Mesodermal cell (in vitro differentiated cells): ENCODE data around the gene ERCC2.
"Not testable (repeated sequence)": the region's sequence is repeated elsewhere in the genome, so short reads cannot be mapped to it uniquely, and the experiment has no call there.

Experiments
- H3K27ac ChIP-seq: 2 replicates; pipeline ENCODE4 v1.7.0; 2013; ENCODE audit warnings: mild to moderate bottlenecking, low read depth, low read length, moderate library complexity; ENCODE audit not compliant: severe bottlenecking
- H3K36me3 ChIP-seq: 2 replicates; pipeline ENCODE4 v1.7.1; 2013; ENCODE audit warnings: mild to moderate bottlenecking, low read length, moderate library complexity; ENCODE audit not compliant: control insufficient read depth, insufficient read depth
- H3K4me1 ChIP-seq: one replicate; pipeline ENCODE4 v1.7.1; 2013; ENCODE audit warnings: mild to moderate bottlenecking, low read length; ENCODE audit not compliant: insufficient read depth, control insufficient read depth, poor library complexity, severe bottlenecking
- H3K4me3 ChIP-seq: 2 replicates; pipeline ENCODE4 v1.7.0; 2013; ENCODE audit warnings: low read length, control low read depth, mild to moderate bottlenecking; ENCODE audit not compliant: insufficient read depth, poor library complexity, severe bottlenecking; ENCODE audit errors: extremely low read depth
- H3K9me3 ChIP-seq: 2 replicates; pipeline ENCODE4 v1.7.1; 2013; ENCODE audit warnings: mild to moderate bottlenecking, low read length, moderate library complexity; ENCODE audit not compliant: control insufficient read depth
- WGBS, 2 experiments: methylation state at CpG; one replicate each; pipeline ENCODE4 v1.1.5; 2013; ENCODE audit warnings: missing lambda C conversion rate in 2 of 2; ENCODE audit not compliant: insufficient coverage in 2 of 2; 5-methylcytosine and 5-hydroxymethylcytosine counted together

The ERCC2 gene

DNA sequence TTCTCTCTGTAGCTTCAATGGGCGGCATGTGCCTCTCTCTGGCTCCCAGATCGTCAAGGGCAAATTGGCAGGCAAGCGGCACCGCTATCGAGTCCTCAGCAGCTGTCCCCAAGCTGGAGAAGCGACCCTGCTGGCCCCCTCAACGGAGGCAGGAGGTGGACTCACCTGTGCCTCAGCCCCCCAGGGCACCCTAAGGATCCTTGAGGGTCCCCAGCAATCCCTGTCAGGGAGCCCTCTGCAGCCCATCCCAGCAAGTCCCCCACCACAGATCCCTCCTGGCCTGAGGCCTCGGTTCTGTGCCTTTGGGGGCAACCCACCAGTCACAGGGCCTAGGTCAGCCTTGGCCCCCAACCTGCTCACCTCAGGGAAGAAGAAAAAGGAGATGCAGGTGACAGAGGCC, 37.7 kb upstream of the ERCC2 start:
- no peak overlapping the region for H3K27ac ChIP-seq
- peaks cover 10% of the 10 kb centered on the region for H3K4me1 ChIP-seq
- peaks cover 42% of the 10 kb centered on the region for H3K36me3 ChIP-seq
- H3K4me3 ChIP-seq, result no peak overlapping the region
- no peaks in the 10 kb centered on the region for H3K9me3 ChIP-seq
- WGBS, 2 experiments, result 92 to 95% methylated on average over 6 to 8 of the region's 8 CpGs

DNA sequence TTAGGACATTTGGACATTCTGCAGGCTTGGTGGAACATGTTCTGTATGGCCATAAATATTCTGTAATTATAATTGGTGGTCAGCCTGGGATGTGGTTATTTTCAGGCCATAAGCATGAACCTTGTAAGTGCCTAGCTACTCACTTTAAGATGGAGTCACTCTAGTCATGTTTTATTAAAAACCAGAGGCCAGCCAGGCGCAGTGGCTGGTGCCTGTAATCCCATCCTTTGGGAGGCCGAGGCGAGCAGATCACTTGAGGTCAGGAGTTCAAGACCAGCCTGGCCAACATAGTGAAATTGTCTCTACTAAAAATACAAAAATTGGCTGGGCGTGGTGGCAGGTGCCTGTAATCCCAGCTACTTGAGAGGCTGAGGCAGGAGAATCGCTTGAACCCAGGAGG, 37.2 kb upstream of the ERCC2 start:
- H3K36me3 ChIP-seq, result peaks cover 37% of the 10 kb centered on the region
- H3K4me1 ChIP-seq, result peaks cover 15% of the 10 kb centered on the region
- not testable (repeated sequence) for H3K9me3 ChIP-seq, H3K27ac ChIP-seq
- peak overlapping the region; percentile 86 for H3K4me3 ChIP-seq
- WGBS, 2 experiments, result 74 to 82% methylated on average over 4 to 5 of the region's 5 CpGs

DNA sequence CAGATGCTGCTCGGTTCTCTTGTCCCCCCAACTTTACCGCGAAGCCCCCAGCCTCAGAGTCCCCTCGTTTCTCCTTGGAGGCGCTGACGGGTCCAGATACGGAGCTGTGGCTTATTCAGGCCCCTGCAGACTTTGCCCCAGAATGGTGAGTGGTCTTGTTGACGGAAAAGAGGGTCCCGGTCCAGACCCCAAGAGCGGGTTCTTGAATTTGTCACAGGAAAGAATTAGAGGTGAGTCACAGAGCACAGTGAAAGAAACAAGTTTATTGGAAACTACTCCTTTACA, 36.7 kb upstream of the ERCC2 start:
- no peaks in the 10 kb centered on the region for H3K9me3 ChIP-seq
- peaks cover 31% of the 10 kb centered on the region for H3K36me3 ChIP-seq
- 0% methylated on average over 6 to 8 of the region's 10 CpGs for WGBS, 2 experiments
- H3K4me3 ChIP-seq, result peak overlapping the region; percentile 86
- peaks cover 18% of the 10 kb centered on the region for H3K4me1 ChIP-seq
- peak overlapping the region; percentile 99 for H3K27ac ChIP-seq

DNA sequence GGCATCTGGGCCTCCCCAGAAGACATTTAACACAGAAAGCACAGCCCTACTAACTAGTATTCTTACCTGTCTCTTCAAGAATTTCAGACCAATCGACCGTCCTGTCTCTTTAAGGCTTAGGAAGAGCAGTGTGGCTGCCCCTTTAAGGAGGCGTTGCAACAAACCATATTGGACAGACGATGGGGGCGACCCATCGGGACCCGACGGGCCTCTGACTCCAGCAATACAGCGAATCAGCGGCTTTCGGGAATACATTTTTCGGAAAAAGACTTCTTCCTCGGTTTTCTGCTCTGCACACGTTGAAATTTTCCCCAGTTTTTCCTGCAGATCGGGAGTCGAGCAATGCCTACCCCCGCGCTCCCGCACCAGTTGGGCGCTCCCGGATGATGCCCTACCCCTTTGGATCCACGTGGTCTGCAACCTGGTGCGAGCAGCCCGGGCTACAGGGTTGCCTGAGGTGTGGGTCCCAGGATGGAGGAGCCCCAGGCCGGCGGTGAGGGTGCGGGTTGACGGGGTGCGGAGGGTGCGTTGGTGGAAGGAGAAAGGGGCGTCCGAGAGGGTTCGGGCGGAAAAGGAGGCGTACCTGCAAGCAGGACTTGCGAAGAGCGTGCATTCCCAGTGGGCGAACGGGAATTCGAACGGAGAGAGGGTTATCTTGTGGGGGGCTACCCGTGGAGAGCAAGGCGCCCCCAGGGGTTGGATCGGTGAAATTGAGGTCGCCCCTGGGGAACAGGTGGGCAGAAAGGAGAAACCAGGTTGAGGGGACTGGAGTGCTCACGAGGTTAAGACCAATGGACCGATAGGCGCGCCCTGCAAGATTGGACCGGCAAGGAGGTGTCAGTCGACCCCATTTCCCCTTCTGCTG, 36.1 kb upstream of the ERCC2 start, which contains the start of gene POLR1G:
Gene POLR1G, plus strand, starts transcription at position 419 of the 865 bp plus-strand sequence. Its CDS starts 53 bp downstream, at position 472.
- H3K36me3 ChIP-seq, result peaks cover 33% of the 10 kb centered on the region
- peak within 1 kb of the TSS; percentile 99 for H3K27ac ChIP-seq
- peaks cover 20% of the 10 kb centered on the region for H3K4me1 ChIP-seq
- 0 to 1% methylated on average over 47 to 49 of the region's 51 CpGs for WGBS, 2 experiments
- H3K4me3 ChIP-seq, result peak within 1 kb of the TSS; percentile 86
- no peaks in the 10 kb centered on the region for H3K9me3 ChIP-seq

DNA sequence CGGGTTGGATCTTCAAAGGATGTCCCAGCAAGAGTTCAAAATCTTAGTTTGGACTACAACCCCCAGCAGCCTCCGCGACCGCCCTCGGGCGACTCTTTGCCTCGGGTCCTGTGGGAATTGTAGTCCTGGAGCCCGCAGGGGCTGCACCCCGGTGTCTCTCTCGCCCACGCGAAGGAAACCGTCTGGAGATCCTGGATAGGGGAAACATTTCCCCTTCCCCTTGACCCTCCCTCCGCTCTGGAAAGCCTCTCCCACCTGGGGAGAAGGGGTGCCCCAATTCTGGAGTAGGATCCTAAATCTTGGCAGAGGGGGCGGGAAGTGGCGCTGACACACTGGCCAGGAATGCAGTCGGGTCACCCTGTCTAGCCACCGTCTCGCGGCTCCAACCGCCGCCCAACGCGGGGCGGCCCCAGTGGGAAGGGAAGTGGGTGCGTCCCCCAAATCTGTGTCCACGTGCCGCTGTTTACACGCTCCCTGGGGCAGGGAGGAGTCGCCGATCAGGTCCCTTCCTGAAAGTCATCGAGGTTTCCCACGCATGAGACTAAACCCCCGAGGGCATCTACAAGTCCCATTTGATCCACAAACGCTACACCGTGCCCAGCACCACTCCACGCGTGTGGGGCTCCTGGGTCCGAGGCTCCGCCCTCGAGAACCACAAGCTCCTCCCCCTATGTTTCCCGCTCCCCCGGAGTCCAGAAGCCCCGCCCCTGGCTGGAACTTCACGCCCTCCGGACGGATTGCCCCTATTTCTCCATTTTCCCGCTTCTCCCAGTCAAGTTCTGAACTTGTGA, 35.3 kb upstream of the ERCC2 start:
- Histone ChIP-seq H3K4me1 (peaks cover 20% of the 10 kb centered on the region), H3K9me3 (no peaks in the 10 kb centered on the region), H3K27ac (peak overlapping the region; percentile 99), H3K4me3 (peak overlapping the region; percentile 86), H3K36me3 (peaks cover 27% of the 10 kb centered on the region)
- 0 to 1% methylated on average over 32 to 45 of the region's 48 CpGs for WGBS, 2 experiments

DNA sequence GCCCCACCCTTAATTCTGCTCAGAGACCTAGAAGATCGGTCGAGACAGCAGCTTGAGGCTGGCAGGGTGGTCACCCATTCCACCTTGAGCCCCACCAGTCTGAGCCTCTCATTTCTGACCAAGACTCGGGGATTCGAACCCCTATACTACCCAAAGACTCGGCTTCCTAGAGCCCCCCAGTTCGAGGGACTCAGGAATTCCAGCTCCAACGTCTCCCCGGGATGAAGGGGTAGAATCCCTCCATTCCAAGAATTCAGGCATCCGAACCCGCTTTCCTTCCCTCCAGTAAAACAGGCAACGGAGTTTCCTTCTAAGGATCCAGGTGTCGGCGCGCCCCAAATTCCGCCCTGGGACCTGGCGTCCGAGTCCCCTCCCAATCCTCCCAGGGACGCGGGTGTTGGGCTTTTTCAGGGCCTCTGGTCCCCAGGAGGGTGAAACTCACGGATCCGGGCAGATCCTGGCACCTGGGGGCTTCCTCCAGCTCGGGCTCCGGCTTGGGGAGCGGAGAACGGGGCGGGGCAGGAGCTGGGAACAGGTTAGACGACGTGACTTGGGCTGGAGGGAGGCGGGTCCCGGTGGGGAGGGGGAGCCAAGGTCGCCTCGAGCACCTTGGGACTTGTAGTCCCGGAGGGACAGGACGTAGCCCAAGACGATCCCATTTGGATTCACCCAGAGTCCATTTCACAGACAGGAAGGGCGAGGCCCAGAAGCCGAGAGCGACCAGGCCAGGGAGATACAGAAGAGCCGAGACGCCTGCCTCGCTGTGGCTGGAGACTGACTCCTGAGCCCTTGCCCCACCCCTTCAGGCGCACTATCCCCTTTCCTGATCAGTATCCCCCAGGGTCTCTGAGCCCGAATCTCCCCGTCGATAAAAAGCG, 34.4 kb upstream of the ERCC2 start, which contains the start of gene PPP1R13L:
Gene PPP1R13L, minus strand, starts transcription at position 513 of the 878 bp plus-strand sequence. CDS start 6,751 bp downstream, outside the sequence.
- WGBS, 2 experiments, result 2 to 3% methylated on average over 40 to 45 of the region's 46 CpGs
- Histone ChIP-seq H3K4me1 (peaks cover 20% of the 10 kb centered on the region), H3K4me3 (peak within 1 kb of the TSS; percentile 86), H3K36me3 (peaks cover 25% of the 10 kb centered on the region), H3K9me3 (no peaks in the 10 kb centered on the region), H3K27ac (peak within 1 kb of the TSS; percentile 99)

DNA sequence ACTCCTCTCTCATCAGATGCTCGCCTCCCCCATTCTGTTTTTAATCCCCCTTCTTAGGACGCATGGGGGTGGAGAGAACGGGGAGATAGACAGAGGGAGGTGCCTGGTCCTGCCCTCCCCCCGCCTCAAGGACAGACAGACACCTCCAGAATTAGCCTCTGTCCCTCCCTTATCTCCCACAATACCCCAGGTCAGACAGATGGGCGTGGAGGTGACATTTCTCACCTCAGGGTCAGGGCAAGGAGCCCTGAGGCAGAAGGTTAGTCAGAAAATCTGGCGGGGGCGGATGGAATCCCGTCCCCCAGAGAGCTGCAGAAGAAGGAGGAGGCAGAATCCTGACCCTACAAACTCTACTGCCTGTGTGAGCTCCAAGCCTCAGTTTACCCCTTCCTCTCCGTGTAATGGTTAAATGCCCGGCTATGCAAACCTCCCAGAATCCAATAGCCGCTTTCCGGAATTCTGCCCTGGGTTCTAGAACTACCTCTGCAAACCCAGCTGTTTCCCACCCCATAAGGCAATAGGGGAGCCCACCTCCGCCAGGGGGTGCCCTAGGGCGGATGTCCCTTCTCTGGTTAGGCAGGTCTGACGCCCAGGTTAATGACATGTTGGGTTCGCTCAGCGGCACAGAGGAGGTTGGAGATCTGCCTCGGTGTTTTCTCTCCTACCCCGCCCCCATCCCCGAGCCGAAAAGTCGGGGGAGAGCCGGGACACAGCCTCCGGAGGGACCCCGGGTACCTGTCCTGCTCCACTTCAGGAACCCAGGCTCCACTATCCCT, 33.6 kb upstream of the ERCC2 start:
- Histone ChIP-seq H3K9me3 (no peaks in the 10 kb centered on the region), H3K36me3 (peaks cover 27% of the 10 kb centered on the region), H3K4me1 (peaks cover 20% of the 10 kb centered on the region), H3K4me3 (peak overlapping the region; percentile 86), H3K27ac (no peak overlapping the region)
- 3 to 4% methylated on average over 16 to 17 of the region's 25 CpGs for WGBS, 2 experiments

DNA sequence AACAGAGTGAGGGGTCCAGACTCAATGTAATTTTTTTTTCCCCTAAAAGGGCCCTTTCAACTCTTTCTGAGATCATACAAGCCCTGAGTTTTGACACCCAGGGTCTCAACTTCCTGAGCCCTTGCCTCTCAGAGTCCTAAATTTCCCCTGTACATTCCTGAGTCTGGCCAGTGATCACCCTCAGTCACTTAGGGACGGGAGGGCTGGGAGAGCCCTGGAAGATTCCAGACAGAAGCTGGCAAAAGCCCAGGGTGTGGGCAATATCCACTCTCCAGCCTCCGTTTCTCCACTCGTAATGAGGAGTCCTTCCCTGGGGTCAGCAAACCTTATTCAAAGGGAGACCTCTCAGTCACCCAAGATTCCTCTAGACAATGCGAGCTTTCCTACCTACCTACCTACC, 32.9 kb upstream of the ERCC2 start:
- 69 to 75% methylated on average over 3 to 4 of the region's 4 CpGs for WGBS, 2 experiments
- Histone ChIP-seq H3K27ac (peak overlapping the region; percentile 36), H3K36me3 (peaks cover 20% of the 10 kb centered on the region), H3K9me3 (no peaks in the 10 kb centered on the region), H3K4me1 (peaks cover 20% of the 10 kb centered on the region), H3K4me3 (peak overlapping the region; percentile 86)

DNA sequence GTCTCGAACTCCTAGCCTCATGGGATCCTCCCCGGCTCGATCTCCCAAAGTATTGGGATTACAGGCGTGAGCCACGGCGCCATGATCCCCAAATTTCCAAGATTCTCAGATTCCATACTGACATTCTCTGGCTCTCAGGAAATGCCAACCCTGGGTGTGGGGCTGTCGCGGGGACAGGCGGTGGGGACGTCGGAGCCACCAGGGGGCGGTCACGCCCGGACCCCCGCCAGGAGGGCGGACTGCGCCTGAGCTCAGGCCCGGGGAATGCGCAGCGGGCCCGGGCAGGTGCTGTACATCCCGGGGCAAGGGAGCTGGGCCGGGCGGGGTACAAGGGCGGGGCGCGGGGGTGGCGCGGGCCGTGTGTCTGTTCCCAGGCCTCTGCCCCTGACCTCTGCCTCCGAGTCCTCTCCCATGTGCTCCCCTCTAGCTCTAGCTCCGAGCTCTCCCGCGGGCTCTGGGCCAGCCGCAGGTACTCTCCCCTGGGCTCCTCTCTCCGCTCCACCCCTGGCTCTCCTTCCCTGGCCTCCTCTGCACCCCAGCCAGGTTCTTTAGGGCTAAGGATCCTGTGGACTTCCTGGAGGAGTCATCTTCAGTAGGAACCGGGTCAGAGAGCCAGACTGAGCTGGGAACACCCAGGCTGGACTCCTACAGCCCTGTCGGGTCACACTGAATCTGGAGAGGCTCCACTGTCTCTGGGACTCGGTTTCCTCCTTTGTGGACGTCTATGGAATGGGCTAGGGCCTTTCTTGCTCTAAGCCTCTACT, 32.1 kb upstream of the ERCC2 start:
- H3K4me1 ChIP-seq, result peaks cover 20% of the 10 kb centered on the region
- WGBS, 2 experiments, result 16 to 18% methylated on average over 27 to 38 of the region's 40 CpGs
- peaks cover 16% of the 10 kb centered on the region for H3K36me3 ChIP-seq
- H3K4me3 ChIP-seq, result peak overlapping the region; percentile 11
- peak overlapping the region; percentile 36 for H3K27ac ChIP-seq
- H3K9me3 ChIP-seq, result no peaks in the 10 kb centered on the region
